GM12872 (cell line): Measurements from ENCODE around the gene JADE1.

Experiments
- TF ChIP-seq, protein P1 (sequence below): IDR thresholded peaks from 3 replicates; pipeline ENCODE4 v1.5.1; 2011; ENCODE audit warnings: low read depth, mild to moderate bottlenecking, low read length, moderate library complexity; ENCODE audit not compliant: insufficient read depth

JADE1 gene

DNA sequence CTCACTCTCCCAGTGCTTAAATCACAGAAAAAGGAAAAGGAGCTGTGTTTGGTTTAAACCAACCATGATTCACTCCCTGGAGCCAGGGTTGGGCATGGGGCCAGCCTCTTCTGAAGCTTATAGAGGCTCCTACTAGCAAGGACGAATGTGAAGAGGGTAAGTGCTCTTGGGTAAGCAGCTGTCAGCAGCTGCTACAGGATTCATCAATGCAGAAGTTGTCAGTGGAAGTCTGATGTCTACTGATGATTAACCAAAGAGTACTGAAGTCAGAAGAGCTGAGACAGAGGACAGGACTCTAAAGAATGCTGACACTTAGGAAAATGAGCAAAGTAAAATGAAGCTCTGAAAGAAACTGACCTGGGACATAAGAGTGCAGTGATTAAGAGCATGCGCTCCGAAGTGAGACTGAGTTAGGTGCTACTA, 32.7 kb upstream of the JADE1 start:
- TF ChIP-seq, protein P1, sequence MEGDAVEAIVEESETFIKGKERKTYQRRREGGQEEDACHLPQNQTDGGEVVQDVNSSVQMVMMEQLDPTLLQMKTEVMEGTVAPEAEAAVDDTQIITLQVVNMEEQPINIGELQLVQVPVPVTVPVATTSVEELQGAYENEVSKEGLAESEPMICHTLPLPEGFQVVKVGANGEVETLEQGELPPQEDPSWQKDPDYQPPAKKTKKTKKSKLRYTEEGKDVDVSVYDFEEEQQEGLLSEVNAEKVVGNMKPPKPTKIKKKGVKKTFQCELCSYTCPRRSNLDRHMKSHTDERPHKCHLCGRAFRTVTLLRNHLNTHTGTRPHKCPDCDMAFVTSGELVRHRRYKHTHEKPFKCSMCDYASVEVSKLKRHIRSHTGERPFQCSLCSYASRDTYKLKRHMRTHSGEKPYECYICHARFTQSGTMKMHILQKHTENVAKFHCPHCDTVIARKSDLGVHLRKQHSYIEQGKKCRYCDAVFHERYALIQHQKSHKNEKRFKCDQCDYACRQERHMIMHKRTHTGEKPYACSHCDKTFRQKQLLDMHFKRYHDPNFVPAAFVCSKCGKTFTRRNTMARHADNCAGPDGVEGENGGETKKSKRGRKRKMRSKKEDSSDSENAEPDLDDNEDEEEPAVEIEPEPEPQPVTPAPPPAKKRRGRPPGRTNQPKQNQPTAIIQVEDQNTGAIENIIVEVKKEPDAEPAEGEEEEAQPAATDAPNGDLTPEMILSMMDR = no peak

DNA sequence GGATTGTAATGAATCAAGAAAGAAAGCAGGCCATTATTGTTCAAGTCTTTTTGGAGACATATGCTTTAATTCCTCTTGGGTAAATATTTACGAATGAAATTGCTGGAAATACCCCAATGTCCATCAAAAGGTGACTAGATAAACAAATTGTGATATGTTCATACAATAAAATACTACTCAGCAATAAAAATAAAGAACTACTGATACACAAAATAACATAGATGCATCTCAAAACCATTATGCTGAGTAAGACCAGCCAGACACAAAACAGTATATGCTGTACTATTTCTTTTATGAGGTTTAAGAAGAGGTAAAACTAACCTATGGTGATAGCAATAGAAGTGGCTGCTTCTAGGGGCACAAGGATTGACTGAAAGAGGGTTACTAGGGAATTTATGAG, 28.8 kb upstream of the JADE1 start:
- TF ChIP-seq, protein P1 = no peak

- TF ChIP-seq, protein P1 = peak; percentile 43
These were observed 27.3 kb upstream of the JADE1 start for GRCh38 chr4:128782076-128782715.

DNA sequence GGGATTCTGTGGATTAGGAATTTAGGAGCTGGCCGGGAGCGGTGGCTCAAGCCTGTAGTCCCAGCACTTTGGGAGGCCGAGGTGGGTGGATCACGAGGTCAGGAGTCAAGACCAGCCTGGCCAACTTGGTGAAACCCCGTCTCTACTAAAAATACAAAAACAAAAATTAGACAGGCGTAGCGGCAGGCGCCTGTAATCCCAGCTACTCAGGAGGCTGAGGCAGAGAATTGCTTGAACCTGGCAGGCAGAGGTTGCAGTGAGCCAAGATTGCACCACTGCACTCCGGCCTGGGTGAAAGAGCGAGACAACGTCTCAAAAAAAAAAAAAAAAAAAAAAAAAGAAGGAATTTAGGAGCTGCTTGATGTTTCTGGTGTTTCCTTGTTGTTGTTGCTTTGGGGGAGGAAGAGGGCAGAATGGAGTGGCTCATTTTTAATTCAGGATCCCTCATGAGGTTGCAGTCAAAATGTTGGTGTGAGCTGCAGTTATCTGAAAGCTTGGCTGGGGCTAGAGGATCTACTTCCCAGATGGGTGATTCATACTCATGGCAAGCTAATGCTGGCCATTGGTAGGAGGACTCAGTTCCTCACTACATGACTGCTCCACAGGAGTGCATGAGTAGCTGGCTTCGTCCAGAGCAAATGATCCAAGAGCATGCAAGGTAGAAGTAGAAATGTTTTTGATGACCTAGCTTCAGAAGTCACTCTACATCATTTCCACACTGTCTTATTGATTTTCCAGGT, 26.5 kb upstream of the JADE1 start:
- TF ChIP-seq, protein P1 = no peak

GRCh38 chr4:128787509-128788311, 21.8 kb upstream of the JADE1 start:
- TF ChIP-seq, protein P1 = no peak

DNA sequence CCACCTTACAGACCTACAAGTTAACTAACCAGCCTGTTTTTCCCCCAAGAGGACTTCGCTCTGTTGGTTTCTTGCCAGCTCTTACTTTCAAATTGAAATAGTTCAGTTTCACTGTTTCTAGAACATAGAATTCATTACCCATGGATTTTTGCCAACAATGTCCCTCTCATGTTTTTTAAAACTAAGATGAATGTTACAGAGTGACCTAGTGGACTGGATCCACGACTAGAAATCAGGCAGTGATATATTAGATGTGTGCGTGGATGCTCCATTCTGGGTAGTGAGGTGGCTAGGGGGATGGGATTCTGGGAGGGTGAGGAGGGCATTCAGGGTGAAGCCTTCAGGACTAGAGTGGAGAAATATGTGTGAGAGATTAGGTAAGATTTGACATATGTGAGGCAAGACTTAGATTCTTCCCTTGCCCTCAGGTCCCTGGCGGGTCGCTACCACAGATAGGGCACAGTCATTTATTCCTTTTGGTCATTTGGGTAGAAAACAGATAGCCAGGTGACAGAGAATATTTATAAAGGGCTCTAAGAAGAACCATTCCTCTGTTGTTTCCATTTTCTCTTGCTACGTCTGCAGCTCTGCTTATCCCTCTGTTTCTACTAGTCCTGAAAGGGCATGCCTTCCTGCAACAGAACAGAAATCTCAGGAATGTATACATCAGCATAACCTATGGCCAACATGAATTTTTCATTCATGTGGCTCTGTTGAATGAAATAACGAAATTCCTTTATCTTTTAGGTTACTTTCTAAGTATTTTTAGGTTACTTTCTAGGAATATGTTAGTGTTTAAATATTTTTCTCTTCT, 15.4 kb upstream of the JADE1 start:
- TF ChIP-seq, protein P1 = no peak

GRCh38 chr4:128796934-128797333, 12.6 kb upstream of the JADE1 start:
- TF ChIP-seq, protein P1 = no peak
